Measurements from ENCODE around the gene TUBB2A.

The TUBB2A gene

DNA sequence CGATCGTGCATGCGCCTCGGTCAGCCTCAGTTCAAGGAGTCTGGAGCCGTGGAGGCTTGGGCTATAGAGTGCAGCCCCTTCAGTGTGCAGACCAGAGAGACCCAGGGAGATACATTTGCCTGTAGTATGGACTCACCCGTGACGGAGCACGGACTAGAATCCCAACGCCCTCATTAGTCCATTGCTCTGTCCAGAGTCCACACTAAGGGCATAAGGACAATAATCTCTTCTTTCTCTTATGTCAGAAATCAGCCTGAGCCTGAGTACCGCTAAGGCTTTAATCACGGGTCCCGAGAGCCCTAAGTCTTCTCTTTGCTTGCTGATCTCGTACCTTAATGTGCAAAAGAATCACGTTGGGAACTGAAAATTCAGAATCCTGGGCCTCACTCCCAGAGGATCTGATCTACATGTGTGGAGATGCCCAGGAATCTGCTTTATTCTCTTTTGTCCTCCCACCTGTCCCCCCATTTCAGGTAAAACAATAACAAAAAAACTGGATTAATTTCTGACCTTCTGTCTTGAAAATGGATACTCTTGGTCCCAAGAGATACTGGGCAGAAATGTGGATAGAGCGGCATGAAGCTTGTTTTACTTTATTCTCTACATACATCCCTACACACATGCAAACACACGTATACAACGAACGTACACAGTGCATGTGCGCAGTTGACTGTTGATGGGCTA lies 38.2 kb downstream of the TUBB2A start:
- DNase-seq (ENCODE audit: low read depth): no peak

DNA sequence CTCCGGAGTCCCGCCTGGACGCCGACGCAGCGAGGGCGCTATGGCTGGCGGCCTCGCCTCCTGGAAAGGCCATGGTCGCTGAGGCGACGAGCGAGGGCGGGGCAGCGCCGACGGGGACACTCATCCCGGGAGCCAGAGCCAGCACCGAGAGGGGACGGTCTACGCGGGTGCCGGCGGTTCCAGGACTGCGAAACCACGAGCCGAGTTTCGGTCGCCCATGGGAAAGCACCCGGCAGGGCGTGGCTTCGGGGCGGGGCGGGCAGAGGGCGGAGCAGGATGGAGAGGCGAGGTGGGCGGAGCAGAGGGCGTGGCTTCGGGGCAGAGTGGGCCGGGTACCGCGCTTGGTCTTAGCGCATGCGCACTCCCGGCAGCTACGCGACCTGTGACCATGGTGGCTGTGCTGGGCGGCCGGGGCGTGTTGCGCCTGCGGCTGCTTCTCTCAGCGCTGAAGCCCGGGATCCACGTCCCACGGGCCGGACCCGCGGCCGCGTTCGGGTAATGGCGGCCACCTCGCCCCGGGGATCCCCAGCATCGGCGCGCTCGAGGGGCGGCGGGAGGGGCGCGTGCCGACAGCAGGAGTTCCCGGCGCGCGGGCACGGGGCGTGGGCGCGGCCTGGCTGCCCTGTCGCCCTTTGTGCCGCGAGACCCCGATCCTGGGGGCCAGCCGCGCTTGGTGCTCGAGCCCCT lies 38.8 kb downstream of the TUBB2A start, which contains the start of gene BPHL:
BPHL (plus strand) TSS at position 359 of the 687 bp plus-strand sequence; CDS start at position 389, 30 bp downstream.
- peak; percentile 99 for DNase-seq (ENCODE audit: low read depth)

DNA sequence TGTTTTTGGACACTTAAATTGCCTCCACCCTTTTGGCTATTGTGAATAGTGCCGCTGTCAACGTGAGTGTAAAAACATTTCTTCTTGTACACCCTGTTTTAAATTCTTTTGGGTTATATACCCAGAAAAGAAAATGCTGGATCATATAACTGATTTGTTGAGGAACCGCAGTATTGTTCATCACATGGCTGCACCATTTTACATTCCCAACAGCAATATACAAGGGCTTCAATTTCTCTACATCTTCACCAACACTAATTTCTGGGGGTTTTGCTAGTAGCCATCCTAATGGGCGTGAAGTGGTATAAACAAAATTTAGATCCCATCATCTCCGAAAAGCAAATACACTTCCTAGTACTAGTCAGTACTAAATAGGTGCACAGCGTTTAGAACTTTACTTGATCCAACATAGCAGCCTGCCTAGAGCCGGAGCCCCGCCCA lies 39.4 kb downstream of the TUBB2A start:
- DNase-seq (ENCODE audit: low read depth): no peak

DNA sequence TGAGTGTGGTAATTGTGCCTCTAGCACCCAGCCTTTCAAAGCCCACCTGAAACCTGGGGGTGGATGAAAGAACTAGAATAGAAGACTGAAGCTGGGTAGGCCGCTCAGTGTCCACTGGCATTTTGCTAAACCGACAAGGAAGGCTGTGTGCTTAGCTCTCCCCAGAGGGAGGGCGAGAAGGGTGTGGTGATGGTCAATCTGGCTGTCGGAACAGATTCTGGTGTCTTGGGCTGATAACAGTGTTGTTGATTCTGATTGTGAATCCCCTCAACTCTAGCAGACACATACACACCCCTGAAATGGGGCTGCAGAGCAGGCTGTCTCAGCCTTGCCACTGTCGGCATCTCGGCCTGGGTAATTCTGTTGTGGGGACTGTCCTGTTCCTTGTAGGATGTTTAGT lies 43.0 kb downstream of the TUBB2A start:
- DNase-seq (ENCODE audit: low read depth): no peak

DNA sequence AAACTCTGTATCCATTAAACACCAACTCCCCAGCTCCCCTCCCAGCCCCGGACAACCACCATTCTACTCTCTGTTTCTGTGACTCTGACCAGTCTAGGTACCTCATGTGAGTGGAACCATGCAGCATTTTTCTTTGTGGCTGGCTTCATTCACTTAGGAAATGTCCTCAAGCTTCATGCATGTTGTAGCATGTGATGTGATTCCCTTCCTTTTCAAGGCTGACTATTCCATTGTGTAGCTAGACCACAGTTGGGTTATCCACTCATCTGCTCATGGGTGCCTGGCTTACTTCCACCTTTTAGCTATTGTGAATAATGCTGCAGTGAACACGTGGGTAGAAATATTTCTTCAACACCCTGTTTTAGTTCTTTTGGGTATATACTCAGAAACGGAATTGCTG lies 47.6 kb downstream of the TUBB2A start:
- no peak for DNase-seq (ENCODE audit: low read depth)

DNA sequence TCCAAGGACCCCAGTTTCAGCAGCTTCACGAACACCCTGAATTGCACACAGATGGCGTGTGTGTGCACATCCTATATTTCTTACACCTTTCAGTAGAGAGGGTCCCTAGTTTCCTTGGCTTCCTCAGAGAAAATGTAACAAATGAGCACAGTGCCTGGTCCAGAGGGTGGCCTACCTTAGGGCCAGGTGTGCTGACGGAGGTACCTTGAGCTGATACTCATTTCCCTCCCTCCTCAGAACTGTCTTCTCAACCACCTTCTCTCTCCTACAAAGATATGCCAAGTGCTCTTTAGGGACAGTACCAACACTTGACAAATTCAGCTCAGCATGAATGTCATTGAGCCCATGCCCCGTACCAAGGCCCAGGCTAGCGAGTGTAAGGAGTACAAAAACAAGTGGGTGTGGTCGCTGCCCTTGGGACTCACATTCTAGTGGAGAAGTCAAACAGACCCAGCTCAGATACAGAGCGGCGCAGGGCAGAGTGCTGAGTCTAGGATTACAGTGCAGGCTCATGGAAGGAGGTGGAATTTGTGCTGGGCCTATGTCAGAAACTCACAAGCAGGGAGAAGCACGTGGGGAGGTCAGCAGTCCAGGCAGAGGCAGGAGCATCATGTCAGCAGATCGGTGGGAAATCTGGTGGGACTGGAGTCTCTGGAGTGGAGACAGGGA lies 48.5 kb downstream of the TUBB2A start:
- DNase-seq (ENCODE audit: low read depth): no peak

All from stimulated activated CD8-positive, alpha-beta memory T cell treated with anti-CD3 and anti-CD28 coated beads, Interleukin-12 subunit alpha, Interleukin-12 subunit beta, amount 100 ng/mL, for 4 hours (primary cell).